ENCODE data around the gene CACNG6.
"Not testable (repeated sequence)": the region's sequence is repeated elsewhere in the genome, so short reads cannot be mapped to it uniquely, and the experiment has no call there.

Gene CACNG6

GRCh38 chr19:54011507-54012211 lies 20.2 kb downstream of the CACNG6 start:
- Mint-ChIP-seq H3K9me3 (peaks cover 22% of the 10 kb centered on the region), H3K27ac (no peak overlapping the region), H3K27me3 (peaks cover 22% of the 10 kb centered on the region), H3K4me3 (no peak overlapping the region), H3K4me1 (no peaks in the 10 kb centered on the region), H3K36me3 (no peaks in the 10 kb centered on the region)
- ATAC-seq: no peak

GRCh38 chr19:54013866-54014265 lies 22.4 kb downstream of the CACNG6 start:
- no peaks in the 10 kb centered on the region for H3K4me1 Mint-ChIP-seq
- peaks cover 24% of the 10 kb centered on the region for H3K9me3 Mint-ChIP-seq
- H3K4me3 Mint-ChIP-seq: no peak overlapping the region
- no peak overlapping the region for H3K27ac Mint-ChIP-seq
- peaks cover 20% of the 10 kb centered on the region for H3K27me3 Mint-ChIP-seq
- H3K36me3 Mint-ChIP-seq: peaks cover 5% of the 10 kb centered on the region
- ATAC-seq: no peak

GRCh38 chr19:54014920-54015560 lies 23.6 kb downstream of the CACNG6 start:
- peaks cover 24% of the 10 kb centered on the region for H3K9me3 Mint-ChIP-seq
- ATAC-seq: no peak
- H3K4me1 Mint-ChIP-seq: no peaks in the 10 kb centered on the region
- peaks cover 5% of the 10 kb centered on the region for H3K36me3 Mint-ChIP-seq
- peaks cover 20% of the 10 kb centered on the region for H3K27me3 Mint-ChIP-seq
- H3K4me3 Mint-ChIP-seq: no peak overlapping the region
- no peak overlapping the region for H3K27ac Mint-ChIP-seq

- ATAC-seq: no peak
- Mint-ChIP-seq H3K4me3 (no peak overlapping the region), H3K27me3 (peaks cover 34% of the 10 kb centered on the region), H3K36me3 (peaks cover 5% of the 10 kb centered on the region), H3K27ac (no peak overlapping the region), H3K4me1 (no peaks in the 10 kb centered on the region), H3K9me3 (peaks cover 25% of the 10 kb centered on the region)
These were observed 25.8 kb downstream of the CACNG6 start for GRCh38 chr19:54017261-54017660.

GRCh38 chr19:54021363-54021762 lies 29.9 kb downstream of the CACNG6 start:
- H3K27ac Mint-ChIP-seq: no peak overlapping the region
- peaks cover 54% of the 10 kb centered on the region for H3K27me3 Mint-ChIP-seq
- no peak overlapping the region for H3K4me3 Mint-ChIP-seq
- H3K36me3 Mint-ChIP-seq: peaks cover 5% of the 10 kb centered on the region
- ATAC-seq: no peak
- H3K4me1 Mint-ChIP-seq: no peaks in the 10 kb centered on the region
- H3K9me3 Mint-ChIP-seq: peaks cover 11% of the 10 kb centered on the region

- Mint-ChIP-seq H3K27me3 (peaks cover 54% of the 10 kb centered on the region), H3K27ac (no peak overlapping the region)
These were observed 30.5 kb downstream of the CACNG6 start for GRCh38 chr19:54021932-54022331.

GRCh38 chr19:54023191-54023590 lies 31.8 kb downstream of the CACNG6 start:
- Mint-ChIP-seq H3K36me3 (no peaks in the 10 kb centered on the region), H3K4me1 (no peaks in the 10 kb centered on the region), H3K4me3 (no peak overlapping the region), H3K9me3 (peaks cover 5% of the 10 kb centered on the region), H3K27me3 (peaks cover 42% of the 10 kb centered on the region), H3K27ac (no peak overlapping the region)
- ATAC-seq: no peak

More at GRCh38 chr19:54021932-54022331, 30.5 kb downstream of the CACNG6 start:
- H3K9me3 Mint-ChIP-seq: peaks cover 11% of the 10 kb centered on the region
- peaks cover 5% of the 10 kb centered on the region for H3K36me3 Mint-ChIP-seq
- no peak overlapping the region for H3K4me3 Mint-ChIP-seq
- no peak for ATAC-seq
- H3K4me1 Mint-ChIP-seq: no peaks in the 10 kb centered on the region

GRCh38 chr19:54024660-54025059 lies 33.2 kb downstream of the CACNG6 start:
- Mint-ChIP-seq H3K27me3 (peaks cover 43% of the 10 kb centered on the region), H3K36me3 (no peaks in the 10 kb centered on the region), H3K4me3 (no peak overlapping the region), H3K27ac (no peak overlapping the region), H3K4me1 (no peaks in the 10 kb centered on the region), H3K9me3 (peaks cover 5% of the 10 kb centered on the region)
- ATAC-seq: no peak

- H3K27ac Mint-ChIP-seq: no peak overlapping the region
- H3K27me3 Mint-ChIP-seq: peaks cover 43% of the 10 kb centered on the region
- ATAC-seq: no peak
- no peak overlapping the region for H3K4me3 Mint-ChIP-seq
- H3K36me3 Mint-ChIP-seq: no peaks in the 10 kb centered on the region
- H3K9me3 Mint-ChIP-seq: peaks cover 6% of the 10 kb centered on the region
- no peaks in the 10 kb centered on the region for H3K4me1 Mint-ChIP-seq
These were observed 35.2 kb downstream of the CACNG6 start for GRCh38 chr19:54026656-54027055.

- Mint-ChIP-seq H3K27ac (no peak overlapping the region), H3K36me3 (no peaks in the 10 kb centered on the region), H3K4me1 (no peaks in the 10 kb centered on the region), H3K27me3 (peaks cover 23% of the 10 kb centered on the region), H3K9me3 (peaks cover 4% of the 10 kb centered on the region), H3K4me3 (no peak overlapping the region)
- no peak for ATAC-seq
These were observed 37.9 kb downstream of the CACNG6 start for GRCh38 chr19:54029301-54029700.

GRCh38 chr19:54029930-54030490 lies 38.6 kb downstream of the CACNG6 start:
- H3K9me3 Mint-ChIP-seq: peaks cover 7% of the 10 kb centered on the region
- H3K4me3 Mint-ChIP-seq: no peak overlapping the region
- no peaks in the 10 kb centered on the region for H3K36me3 Mint-ChIP-seq
- no peak for ATAC-seq
- peaks cover 25% of the 10 kb centered on the region for H3K27me3 Mint-ChIP-seq
- H3K4me1 Mint-ChIP-seq: no peaks in the 10 kb centered on the region
- H3K27ac Mint-ChIP-seq: no peak overlapping the region

- H3K36me3 Mint-ChIP-seq: no peaks in the 10 kb centered on the region
- no peak overlapping the region for H3K27ac Mint-ChIP-seq
- ATAC-seq: no peak
- no peaks in the 10 kb centered on the region for H3K4me1 Mint-ChIP-seq
- H3K27me3 Mint-ChIP-seq: peaks cover 28% of the 10 kb centered on the region
- peaks cover 7% of the 10 kb centered on the region for H3K9me3 Mint-ChIP-seq
- no peak overlapping the region for H3K4me3 Mint-ChIP-seq
These were observed 39.6 kb downstream of the CACNG6 start for GRCh38 chr19:54030895-54031586.

GRCh38 chr19:54035215-54036178 lies 44.1 kb downstream of the CACNG6 start:
- Mint-ChIP-seq H3K36me3 (no peaks in the 10 kb centered on the region), H3K9me3 (peaks cover 14% of the 10 kb centered on the region), H3K27ac (no peak overlapping the region), H3K27me3 (peaks cover 11% of the 10 kb centered on the region), H3K4me1 (no peaks in the 10 kb centered on the region), H3K4me3 (no peak overlapping the region)
- ATAC-seq: no peak

GRCh38 chr19:54036542-54036941 lies 45.1 kb downstream of the CACNG6 start:
- ATAC-seq, H3K27ac Mint-ChIP-seq, H3K4me3 Mint-ChIP-seq, H3K4me1 Mint-ChIP-seq, H3K36me3 Mint-ChIP-seq: not testable (repeated sequence)
- Mint-ChIP-seq H3K27me3 (peaks cover 11% of the 10 kb centered on the region), H3K9me3 (peaks cover 12% of the 10 kb centered on the region)

All from stimulated activated memory B cell treated with anti-CD40 and anti-IgM and Interleukin-4, amounts not matched to agents 10 μg/mL and 1 μg/mL and 100 μg/mL, for 72 hours (primary cell).